Lower leg skin (tissue), 3 donors: Measurements from ENCODE around the gene PRX.

Experiments used
- CTCF ChIP-seq, 3 donors: fragments of 450-650 bp; IDR thresholded peaks; one replicate each; pipeline ENCODE4 v1.5.1; 2016; ENCODE audit warnings: antibody characterized with exemption in 3 of 3, mild to moderate bottlenecking in 3 of 3, moderate library complexity in 2 of 3
- POLR2A ChIP-seq, 2 donors: fragments of 450-650 bp; IDR thresholded peaks; one replicate each; pipeline ENCODE4 v1.6.1; 2016 to 2017; ENCODE audit warnings: antibody characterized with exemption in 2 of 2, mild to moderate bottlenecking in 1 of 2, moderate library complexity in 1 of 2

- no peak for TF ChIP-seq CTCF (IDR thresholded peaks at IDR 0.05)
- TF ChIP-seq POLR2A (IDR thresholded peaks at IDR 0.05), result no peak
These were observed 29.4 kb upstream of the PRX start for GRCh38 chr19:40442328-40443130.
